Nephron (organoid): Measurements from ENCODE around the gene CRISPLD2.

ENCODE experiments used
- H3K27ac Mint-ChIP-seq, 3 experiments: 2 replicates each; pipeline ENCODE4 v1.8.0; 2020; ENCODE audit warnings: mixed read lengths in 3 of 3, mild to moderate bottlenecking in 2 of 3, moderate library complexity in 1 of 3
- H3K27me3 Mint-ChIP-seq: 2 replicates; pipeline ENCODE4 v1.8.0; 2021; ENCODE audit warnings: low read depth, mild to moderate bottlenecking, moderate library complexity, mixed read lengths
- H3K36me3 Mint-ChIP-seq: 2 replicates; pipeline ENCODE4 v1.8.0; 2020; ENCODE audit warnings: low read depth, mixed read lengths
- H3K4me1 Mint-ChIP-seq: 2 replicates; pipeline ENCODE4 v1.8.0; 2020; ENCODE audit warnings: mixed read lengths
- H3K4me3 Mint-ChIP-seq, 3 experiments: 2 replicates each; pipeline ENCODE4 v1.8.0; 2020; ENCODE audit warnings: mild to moderate bottlenecking in 3 of 3, mixed read lengths in 3 of 3, moderate library complexity in 2 of 3
- H3K9me3 Mint-ChIP-seq: 2 replicates; pipeline ENCODE4 v1.8.0; 2020; ENCODE audit warnings: mixed read lengths
- TF ChIP-seq, protein P1 (sequence below), 3 experiments: fragments of 200-600 bp; sonication (generic); IDR thresholded peaks; one replicate each; pipeline ENCODE4 v1.5.0; 2021; ENCODE audit warnings: antibody characterized with exemption in 3 of 3; ENCODE audit not compliant: unreplicated experiment in 3 of 3

Gene CRISPLD2

DNA sequence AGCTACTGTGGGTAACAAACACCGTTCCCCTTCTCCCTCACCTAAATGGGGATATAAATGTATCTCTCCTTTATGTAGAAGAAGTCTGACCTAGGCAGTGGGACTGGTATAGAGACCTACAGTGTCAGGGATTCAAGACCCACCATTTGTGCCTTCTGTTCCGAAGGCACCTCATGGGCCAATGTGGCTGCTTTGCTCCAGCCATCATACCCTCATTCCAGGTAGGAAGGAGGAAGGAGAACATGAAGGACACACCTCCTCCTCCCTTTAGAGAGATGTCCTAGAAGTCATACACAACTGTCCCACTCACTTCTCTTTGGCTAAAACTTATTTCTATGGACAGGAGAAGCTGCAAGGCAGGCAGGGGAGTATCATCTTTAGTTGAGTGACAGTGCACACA is 8.3 kb upstream of the CRISPLD2 start:
- TF ChIP-seq, protein P1, sequence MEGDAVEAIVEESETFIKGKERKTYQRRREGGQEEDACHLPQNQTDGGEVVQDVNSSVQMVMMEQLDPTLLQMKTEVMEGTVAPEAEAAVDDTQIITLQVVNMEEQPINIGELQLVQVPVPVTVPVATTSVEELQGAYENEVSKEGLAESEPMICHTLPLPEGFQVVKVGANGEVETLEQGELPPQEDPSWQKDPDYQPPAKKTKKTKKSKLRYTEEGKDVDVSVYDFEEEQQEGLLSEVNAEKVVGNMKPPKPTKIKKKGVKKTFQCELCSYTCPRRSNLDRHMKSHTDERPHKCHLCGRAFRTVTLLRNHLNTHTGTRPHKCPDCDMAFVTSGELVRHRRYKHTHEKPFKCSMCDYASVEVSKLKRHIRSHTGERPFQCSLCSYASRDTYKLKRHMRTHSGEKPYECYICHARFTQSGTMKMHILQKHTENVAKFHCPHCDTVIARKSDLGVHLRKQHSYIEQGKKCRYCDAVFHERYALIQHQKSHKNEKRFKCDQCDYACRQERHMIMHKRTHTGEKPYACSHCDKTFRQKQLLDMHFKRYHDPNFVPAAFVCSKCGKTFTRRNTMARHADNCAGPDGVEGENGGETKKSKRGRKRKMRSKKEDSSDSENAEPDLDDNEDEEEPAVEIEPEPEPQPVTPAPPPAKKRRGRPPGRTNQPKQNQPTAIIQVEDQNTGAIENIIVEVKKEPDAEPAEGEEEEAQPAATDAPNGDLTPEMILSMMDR (IDR thresholded peaks at IDR 0.05; ENCODE audit: unreplicated experiment in 3 of 3) = no peak
- no peak overlapping the region for H3K4me3 Mint-ChIP-seq
- H3K27ac Mint-ChIP-seq = no peak overlapping the region
- no peaks in the 10 kb centered on the region for H3K9me3 Mint-ChIP-seq
- peaks cover 4% of the 10 kb centered on the region for H3K4me1 Mint-ChIP-seq
- H3K36me3 Mint-ChIP-seq = no peaks in the 10 kb centered on the region
- peaks cover 42% of the 10 kb centered on the region for H3K27me3 Mint-ChIP-seq

DNA sequence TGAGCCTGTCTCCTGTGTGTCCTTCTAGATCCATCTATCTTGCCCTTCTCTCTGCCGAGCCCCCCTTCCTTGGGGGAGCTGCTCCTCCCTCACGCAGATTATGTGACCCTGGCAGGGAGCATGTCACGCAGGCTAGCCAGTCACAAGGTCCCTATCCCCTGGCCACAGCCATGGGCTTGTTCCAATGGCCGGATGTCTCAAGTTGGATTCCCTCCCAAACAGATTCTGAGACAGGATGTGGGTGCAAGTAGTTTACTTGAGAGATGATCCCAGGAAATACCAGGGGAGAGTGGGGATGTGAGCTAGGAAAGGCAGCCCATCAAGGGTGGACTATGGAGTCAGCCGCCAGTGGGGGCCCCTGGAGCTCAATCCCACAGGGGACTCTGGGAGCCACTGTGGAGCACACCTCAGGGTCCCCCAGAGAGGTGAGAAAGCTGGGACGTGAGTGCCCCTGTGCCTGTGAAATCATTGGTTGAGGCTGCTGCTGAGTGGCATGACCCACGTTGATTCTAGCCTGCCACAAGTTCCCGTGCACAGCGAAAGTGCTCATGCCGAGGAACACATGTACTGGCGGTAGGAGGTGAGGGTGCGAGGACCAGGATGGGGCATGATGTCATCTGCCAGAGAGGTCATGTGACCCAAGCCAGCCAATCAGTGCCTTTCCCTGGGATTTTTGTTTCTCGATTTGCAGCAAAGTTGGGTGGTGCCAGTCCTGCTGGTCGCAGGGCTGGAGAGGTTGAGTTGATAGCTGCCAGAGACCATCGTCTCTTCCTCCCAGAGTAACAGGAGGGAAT is 6.4 kb upstream of the CRISPLD2 start:
- H3K4me3 Mint-ChIP-seq = no peak overlapping the region
- TF ChIP-seq, protein P1 (IDR thresholded peaks at IDR 0.05; ENCODE audit: unreplicated experiment in 3 of 3) = no peak
- H3K9me3 Mint-ChIP-seq = no peaks in the 10 kb centered on the region
- no peak overlapping the region for H3K27ac Mint-ChIP-seq
- H3K4me1 Mint-ChIP-seq = peaks cover 4% of the 10 kb centered on the region
- peaks cover 41% of the 10 kb centered on the region for H3K27me3 Mint-ChIP-seq
- no peaks in the 10 kb centered on the region for H3K36me3 Mint-ChIP-seq

DNA sequence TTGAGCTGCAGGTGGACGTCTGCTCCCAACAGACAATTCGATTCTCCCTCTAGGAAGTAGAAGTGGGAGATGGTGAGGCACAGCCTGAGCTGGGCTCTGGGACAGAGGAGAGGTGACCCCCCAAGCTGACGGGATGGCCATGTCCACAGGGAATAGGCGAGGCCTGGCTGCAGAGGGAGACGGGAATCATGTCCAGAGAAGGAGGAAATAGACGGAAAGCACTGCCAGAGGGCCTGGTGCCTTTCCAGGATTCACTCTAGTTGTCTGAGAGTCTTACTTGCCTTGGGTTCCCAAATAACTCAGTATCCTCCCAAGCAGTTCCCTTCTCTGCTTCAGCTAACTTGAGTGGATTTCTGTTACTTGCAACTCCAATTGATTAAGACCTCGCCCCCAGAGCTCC is 4.3 kb upstream of the CRISPLD2 start:
- TF ChIP-seq, protein P1 (IDR thresholded peaks at IDR 0.05; ENCODE audit: unreplicated experiment in 3 of 3) = no peak
- no peaks in the 10 kb centered on the region for H3K36me3 Mint-ChIP-seq
- peak overlapping the region in 2 of 3 experiments; percentile 21 to 55 for H3K27ac Mint-ChIP-seq
- no peak overlapping the region for H3K4me3 Mint-ChIP-seq
- H3K4me1 Mint-ChIP-seq = peaks cover 11% of the 10 kb centered on the region
- peaks cover 56% of the 10 kb centered on the region for H3K27me3 Mint-ChIP-seq
- no peaks in the 10 kb centered on the region for H3K9me3 Mint-ChIP-seq

DNA sequence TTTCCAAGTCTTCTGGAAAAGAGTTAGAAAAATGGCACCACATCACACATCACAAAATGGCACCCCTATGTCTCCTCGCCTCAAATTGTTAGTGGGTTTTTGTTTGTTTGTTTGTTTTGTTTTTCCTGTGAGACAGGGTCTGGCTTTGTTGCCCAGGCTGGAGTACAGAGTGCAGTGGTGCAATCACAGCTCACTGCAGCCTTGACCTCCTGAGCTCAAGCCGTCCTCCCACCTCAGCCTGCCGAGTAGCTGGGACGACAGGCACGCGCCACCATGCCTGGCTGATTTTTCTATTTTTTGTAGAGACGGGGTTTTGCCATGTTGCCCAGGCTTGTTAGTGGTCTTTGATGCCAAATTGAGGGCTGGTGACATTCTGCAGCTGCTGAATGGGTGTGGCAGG is 3.8 kb upstream of the CRISPLD2 start:
- H3K4me3 Mint-ChIP-seq = no peak overlapping the region
- H3K27me3 Mint-ChIP-seq = peaks cover 61% of the 10 kb centered on the region
- TF ChIP-seq, protein P1 (IDR thresholded peaks at IDR 0.05; ENCODE audit: unreplicated experiment in 3 of 3) = no peak
- H3K36me3 Mint-ChIP-seq = no peaks in the 10 kb centered on the region
- H3K27ac Mint-ChIP-seq = no peak overlapping the region
- no peaks in the 10 kb centered on the region for H3K9me3 Mint-ChIP-seq
- H3K4me1 Mint-ChIP-seq = peaks cover 16% of the 10 kb centered on the region

DNA sequence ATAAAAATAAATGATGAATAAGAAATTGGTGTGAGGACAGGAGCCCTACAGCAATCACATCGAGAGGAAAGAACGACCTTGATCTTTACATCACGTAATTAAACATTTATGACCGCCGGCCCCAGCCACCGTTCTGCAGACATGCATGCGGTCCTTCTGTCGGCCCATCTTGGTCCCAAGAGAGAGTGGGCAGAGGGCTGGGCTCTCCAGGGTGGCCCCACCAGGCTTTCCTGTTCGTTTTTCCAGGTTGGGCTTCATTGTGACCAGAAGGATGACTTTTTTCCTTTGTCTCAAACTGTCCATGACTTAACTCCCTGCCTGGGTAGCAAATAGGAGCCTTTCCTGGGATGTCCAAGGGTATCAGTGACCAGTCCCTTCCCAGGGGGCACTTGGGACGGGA is 3.3 kb upstream of the CRISPLD2 start:
- TF ChIP-seq, protein P1 (IDR thresholded peaks at IDR 0.05; ENCODE audit: unreplicated experiment in 3 of 3) = no peak
- H3K4me3 Mint-ChIP-seq = no peak overlapping the region
- H3K4me1 Mint-ChIP-seq = peaks cover 21% of the 10 kb centered on the region
- peaks cover 64% of the 10 kb centered on the region for H3K27me3 Mint-ChIP-seq
- no peaks in the 10 kb centered on the region for H3K36me3 Mint-ChIP-seq
- H3K27ac Mint-ChIP-seq = no peak overlapping the region
- no peaks in the 10 kb centered on the region for H3K9me3 Mint-ChIP-seq

DNA sequence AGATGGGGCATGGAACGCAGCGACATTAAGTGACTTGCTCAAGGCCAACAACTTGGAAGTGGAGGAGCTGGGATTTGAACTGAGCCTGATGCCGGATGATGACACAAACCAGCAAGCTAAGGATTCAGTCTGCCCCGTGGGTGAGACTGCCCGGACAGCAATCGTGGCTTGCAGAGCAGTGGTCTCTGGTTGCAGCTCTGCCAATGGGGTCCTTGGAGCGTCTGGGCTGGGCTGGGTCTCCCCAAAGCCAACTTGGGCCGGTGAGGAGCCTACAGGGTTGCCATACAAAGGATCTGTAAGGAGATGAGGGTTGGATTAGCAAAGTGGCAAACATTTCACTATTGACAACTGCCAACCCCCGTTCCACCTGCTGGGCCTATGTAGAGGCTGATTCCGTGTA is 2.6 kb upstream of the CRISPLD2 start:
- H3K4me3 Mint-ChIP-seq = no peak overlapping the region
- peaks cover 64% of the 10 kb centered on the region for H3K27me3 Mint-ChIP-seq
- H3K4me1 Mint-ChIP-seq = peaks cover 28% of the 10 kb centered on the region
- H3K36me3 Mint-ChIP-seq = no peaks in the 10 kb centered on the region
- TF ChIP-seq, protein P1 (IDR thresholded peaks at IDR 0.05; ENCODE audit: unreplicated experiment in 3 of 3) = no peak
- H3K27ac Mint-ChIP-seq = no peak overlapping the region
- H3K9me3 Mint-ChIP-seq = no peaks in the 10 kb centered on the region
